Activated B cell treated with CpG ODN at 0.5 μM for 24 hours (primary cell): ENCODE data around the gene PIP4K2C. TPM values are rescaled to one million over a fixed set of nuclear protein-coding genes. Genes with fewer than 3 reads are reported as not detected.

Experiments used
- total RNA-seq: library from RNA; stranded (reverse); gene quantifications from 2 replicates; pipeline ENCODE4 v1.2.3, GENCODE V29; 2022

PIP4K2C gene
- total RNA-seq, 1 donor from 2014 or later = 16.5 TPM

Other genes starting within 250 kb of the PIP4K2C start
- 74.2 and 75.6 TPM in 2 replicates for gene R3HDM2, start 160.1 kb upstream of the PIP4K2C start, total RNA-seq
- 0.10 TPM in 1 of 2 replicates, not detected in the other for gene INHBC, start 156.4 kb upstream of the PIP4K2C start, total RNA-seq
- 0.07 and 0.29 TPM in 2 replicates for gene INHBE, start 135.9 kb upstream of the PIP4K2C start, total RNA-seq
- gene GLI1, start 131.4 kb upstream of the PIP4K2C start, total RNA-seq = 0.51 and 1.3 TPM in 2 replicates
- gene ARHGAP9, start 111.3 kb upstream of the PIP4K2C start, total RNA-seq = 98.8 and 104 TPM in 2 replicates
- 368 and 425 TPM in 2 replicates for gene MARS1, start 103.1 kb upstream of the PIP4K2C start, total RNA-seq
- 30.5 and 34.3 TPM in 2 replicates for gene DDIT3, start 70.7 kb upstream of the PIP4K2C start, total RNA-seq
- gene MBD6, start 68.4 kb upstream of the PIP4K2C start, total RNA-seq = 96.0 and 105 TPM in 2 replicates
- gene DCTN2, start 44.0 kb upstream of the PIP4K2C start, total RNA-seq = 83.3 and 91.8 TPM in 2 replicates
- 0.13 and 0.15 TPM in 2 replicates for gene KIF5A, start 41.1 kb upstream of the PIP4K2C start, total RNA-seq
- gene DTX3, start 13.6 kb downstream of the PIP4K2C start, total RNA-seq = 3.7 and 3.9 TPM in 2 replicates
- not detected in 2 replicates for gene ARHGEF25, start 20.2 kb downstream of the PIP4K2C start, total RNA-seq
- 0.31 and 0.51 TPM in 2 replicates for gene B4GALNT1, start 42.0 kb downstream of the PIP4K2C start, total RNA-seq
- gene OS9, start 102.9 kb downstream of the PIP4K2C start, total RNA-seq = 166 TPM in 2 replicates
- gene AGAP2, start 147.6 kb downstream of the PIP4K2C start, total RNA-seq = 17.5 and 18.5 TPM in 2 replicates
- 35.8 and 37.6 TPM in 2 replicates for gene TSPAN31, start 153.8 kb downstream of the PIP4K2C start, total RNA-seq
- 95.7 and 95.9 TPM in 2 replicates for gene CDK4, start 161.1 kb downstream of the PIP4K2C start, total RNA-seq
- gene MARCHF9, start 163.9 kb downstream of the PIP4K2C start, total RNA-seq = 54.1 and 58.2 TPM in 2 replicates
- gene CYP27B1, start 175.9 kb downstream of the PIP4K2C start, total RNA-seq = 2.4 and 2.5 TPM in 2 replicates
- 32.2 and 40.7 TPM in 2 replicates for gene METTL1, start 180.9 kb downstream of the PIP4K2C start, total RNA-seq
- gene EEF1AKMT3, start 181.4 kb downstream of the PIP4K2C start, total RNA-seq = 0.60 and 1.2 TPM in 2 replicates
- 28.4 and 33.4 TPM in 2 replicates for gene TSFM, start 191.6 kb downstream of the PIP4K2C start, total RNA-seq
- gene AVIL, start 227.5 kb downstream of the PIP4K2C start, total RNA-seq = 1.5 and 3.1 TPM in 2 replicates